ENCODE data around the gene POLR2J.

DNA sequence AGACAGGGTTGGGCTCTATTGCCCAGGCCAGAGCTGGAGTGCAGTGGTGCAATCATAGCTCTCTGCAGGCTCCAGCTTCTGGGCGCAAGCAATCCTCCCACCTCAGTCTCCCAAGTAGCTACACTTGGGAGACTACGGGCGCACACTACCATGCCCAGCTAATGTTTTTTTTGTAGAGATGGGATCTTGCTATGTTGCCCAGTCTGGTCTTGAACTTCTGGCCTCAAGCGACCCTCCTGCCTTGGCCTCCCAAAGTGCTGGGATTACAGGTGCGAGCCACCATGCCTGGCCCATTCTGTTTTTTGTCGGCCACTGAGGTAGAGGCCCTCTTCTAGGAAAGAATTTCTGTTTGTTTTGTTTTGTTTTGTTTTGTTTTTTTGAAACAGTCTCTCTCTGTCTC is 26.3 kb downstream of the POLR2J start:
- TF ChIP-seq, protein P1, sequence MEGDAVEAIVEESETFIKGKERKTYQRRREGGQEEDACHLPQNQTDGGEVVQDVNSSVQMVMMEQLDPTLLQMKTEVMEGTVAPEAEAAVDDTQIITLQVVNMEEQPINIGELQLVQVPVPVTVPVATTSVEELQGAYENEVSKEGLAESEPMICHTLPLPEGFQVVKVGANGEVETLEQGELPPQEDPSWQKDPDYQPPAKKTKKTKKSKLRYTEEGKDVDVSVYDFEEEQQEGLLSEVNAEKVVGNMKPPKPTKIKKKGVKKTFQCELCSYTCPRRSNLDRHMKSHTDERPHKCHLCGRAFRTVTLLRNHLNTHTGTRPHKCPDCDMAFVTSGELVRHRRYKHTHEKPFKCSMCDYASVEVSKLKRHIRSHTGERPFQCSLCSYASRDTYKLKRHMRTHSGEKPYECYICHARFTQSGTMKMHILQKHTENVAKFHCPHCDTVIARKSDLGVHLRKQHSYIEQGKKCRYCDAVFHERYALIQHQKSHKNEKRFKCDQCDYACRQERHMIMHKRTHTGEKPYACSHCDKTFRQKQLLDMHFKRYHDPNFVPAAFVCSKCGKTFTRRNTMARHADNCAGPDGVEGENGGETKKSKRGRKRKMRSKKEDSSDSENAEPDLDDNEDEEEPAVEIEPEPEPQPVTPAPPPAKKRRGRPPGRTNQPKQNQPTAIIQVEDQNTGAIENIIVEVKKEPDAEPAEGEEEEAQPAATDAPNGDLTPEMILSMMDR (IDR thresholded peaks at IDR 0.05) = no peak
- no peak for TF ChIP-seq POLR2A (IDR thresholded peaks at IDR 0.05)
